K562 (cell line): ENCODE measurements around the gene SIGLEC6. TPM values are rescaled to one million over a fixed set of nuclear protein-coding genes. Genes with fewer than 3 reads are reported as not detected.

Experiments used
- CLOCK ChIP-seq: fragments of 250-450 bp; sonication (Bioruptor Pico); IDR thresholded peaks from 2 replicates; pipeline ENCODE4 v1.4.0; 2020; ENCODE audit warnings: mild to moderate bottlenecking, moderate library complexity, borderline replicate concordance
- HEY1 ChIP-seq: fragments of 250-450 bp; sonication (Bioruptor Pico); IDR thresholded peaks from 2 replicates; pipeline ENCODE4 v1.5.0; 2020; ENCODE audit warnings: mild to moderate bottlenecking, moderate library complexity, borderline replicate concordance
- JUND ChIP-seq, 2 experiments: IDR thresholded peaks; 2 replicates in 1 of 2; 3 replicates in 1 of 2; pipeline ENCODE4 v1.6.1; 2011; ENCODE audit warnings: borderline replicate concordance in 2 of 2, low read depth in 2 of 2, low read length in 2 of 2, improper control_type of control experiment in 1 of 2, missing biosample characterization in 1 of 2, missing genetic modification characterization in 1 of 2, missing genetic modification reagents in 1 of 2
- KLF13 ChIP-seq: fragments of 450-650 bp; IDR thresholded peaks from 2 replicates; pipeline ENCODE4 v1.6.1; 2016; ENCODE audit warnings: missing genetic modification characterization, low read depth, mild to moderate bottlenecking, missing compliant biosample characterization, moderate library complexity, borderline replicate concordance
- MAFK ChIP-seq: IDR thresholded peaks from 2 replicates; pipeline ENCODE4 v1.6.1; 2011; ENCODE audit warnings: low read length, improper control_type of control experiment
- MTA2 ChIP-seq: fragments of 450-650 bp; IDR thresholded peaks from 2 replicates; pipeline ENCODE4 v1.6.1; 2016; ENCODE audit warnings: low read depth
- POLR2A ChIP-seq: fragments of 450-650 bp; conservative IDR thresholded peaks from 2 replicates; pipeline ENCODE4 v1.6.1; 2016
- SAP30 ChIP-seq: fragments of 200-600 bp; sonication (generic); IDR thresholded peaks from 2 replicates; pipeline ENCODE4 v1.6.1; 2012; ENCODE audit warnings: borderline replicate concordance, low read depth, mild to moderate bottlenecking, moderate library complexity, low read length, control low read depth, inconsistent platforms; ENCODE audit not compliant: insufficient read depth, poor library complexity, severe bottlenecking
- SIN3B ChIP-seq: fragments of 450-650 bp; IDR thresholded peaks from 2 replicates; pipeline ENCODE4 v1.6.1; 2017; ENCODE audit warnings: low read depth, mild to moderate bottlenecking, moderate library complexity
- SPI1 ChIP-seq: IDR thresholded peaks from 2 replicates; pipeline ENCODE4 v1.6.1; 2011; ENCODE audit warnings: low read depth, low read length, control low read depth, borderline replicate concordance
- SREBF2 ChIP-seq: sonication (generic); formaldehyde crosslinking; IDR thresholded peaks from 2 replicates; pipeline ENCODE4 v1.4.0; 2020; ENCODE audit warnings: mild to moderate bottlenecking, missing genetic modification reagents
- STAT5B ChIP-seq: fragments of 250-450 bp; sonication (Bioruptor Pico); IDR thresholded peaks from 2 replicates; pipeline ENCODE4 v1.8.0; 2021; ENCODE audit warnings: mild to moderate bottlenecking, inconsistent platforms
- TEAD1 ChIP-seq, 2 experiments: fragments of 450-650 bp in 1 of 2; sonication (generic) in 1 of 2; formaldehyde crosslinking; IDR thresholded peaks; 2 replicates each; pipeline versions ENCODE4 v1.4.0 to v1.8.0; 2020 to 2022; ENCODE audit warnings: mild to moderate bottlenecking in 2 of 2, missing genetic modification reagents in 1 of 2
- TFE3 ChIP-seq: fragments of 450-650 bp; formaldehyde crosslinking; IDR thresholded peaks from 2 replicates; pipeline ENCODE4 v1.4.0; 2020; ENCODE audit warnings: mild to moderate bottlenecking, mixed read lengths
- TGIF2 ChIP-seq: sonication (generic); formaldehyde crosslinking; IDR thresholded peaks from 2 replicates; pipeline ENCODE4 v1.8.1; 2022; ENCODE audit warnings: mild to moderate bottlenecking, missing genetic modification reagents, moderate library complexity
- THAP7 ChIP-seq: fragments of 250-450 bp; sonication (Bioruptor Pico); IDR thresholded peaks from 2 replicates; pipeline ENCODE4 v1.5.0; 2021
- THRB ChIP-seq: fragments of 450-650 bp; formaldehyde crosslinking; conservative IDR thresholded peaks from 2 replicates; pipeline ENCODE4 v1.4.0; 2022; ENCODE audit warnings: mild to moderate bottlenecking, missing genetic modification characterization
- U2AF2 ChIP-seq: fragments of 200-400 bp; formaldehyde crosslinking; optimal IDR thresholded peaks from 2 replicates; pipeline ENCODE3; 2017; ENCODE audit warnings: low read depth, mild to moderate bottlenecking, low read length
- ZFP91 ChIP-seq: sonication (generic); formaldehyde crosslinking; IDR thresholded peaks from 2 replicates; pipeline ENCODE4 v1.8.0; 2022; ENCODE audit warnings: mild to moderate bottlenecking, missing genetic modification reagents
- ZNF124 ChIP-seq: sonication (generic); formaldehyde crosslinking; IDR thresholded peaks from 2 replicates; pipeline ENCODE4 v1.8.1; 2022; ENCODE audit warnings: missing genetic modification reagents
- ZZZ3 ChIP-seq: fragments of 450-650 bp; IDR thresholded peaks from 2 replicates; pipeline ENCODE4 v1.6.1; 2016; ENCODE audit warnings: antibody characterized with exemption, mild to moderate bottlenecking, moderate library complexity
- polyA plus RNA-seq, 8 experiments: library from polyadenylated mRNA; depleted of rRNA in 4 of 8; stranded (reverse) in 5 of 8; unstranded in 3 of 8; fragments of >200 nt; fragmentation: Nextera tagmentation in 2 of 8; fragmentation: Illumina TruSeq in 1 of 8; extraction: Ambion mirVana in 2 of 8; extraction: Trizol in 1 of 8; gene quantifications; 2 replicates each; pipeline versions ENCODE4 v1.2.1 to v1.2.3, GENCODE V29; 2011 to 2014; ENCODE audit warnings: inconsistent platforms in 1 of 8, missing spikeins in 1 of 8
- total RNA-seq, 7 experiments: library from RNA; depleted of rRNA in 6 of 7; stranded (reverse); fragments of >200 nt in 6 of 7; fragmentation: Illumina TruSeq in 2 of 7; extraction: Trizol in 2 of 7; gene quantifications; 2 replicates each; pipeline versions ENCODE4 v1.2.1 to v1.2.3, GENCODE V29; 2011 to 2021; ENCODE audit warnings: low replicate concordance in 1 of 7

Gene SIGLEC6
- total and polyA plus RNA-seq, 9 of the 15 experiments (the other 6 are each of a cell fraction or from before 2014, with no cell fraction given): 0.03 to 17.5 (median 0.71) TPM

- TF ChIP-seq TGIF2 (no peak), CLOCK (CRISPR knock-in tag) (no peak), SAP30 (no peak), STAT5B (no peak), MTA2 (no peak), HEY1 (0 out of 2 replicates have a peak, but pooled peaks have one; percentile 30), TFE3 (CRISPR knock-in tag) (no peak), JUND (IDR thresholded peaks at IDR 0.05; ENCODE audit: borderline replicate concordance, low read depth, low read length) (peak; percentile 78), JUND (tag; IDR thresholded peaks at IDR 0.05; ENCODE audit: borderline replicate concordance, low read depth, low read length) (no peak; the same call in 2 of the 3 replicates), TEAD1 (CRISPR knock-in tag; IDR thresholded peaks at IDR 0.05) (peak in 1 of 2 experiments; percentile 54; a peak in 1 of 4 replicates), U2AF2 (no peak), KLF13 (tag) (0 out of 2 replicates have a peak, but pooled peaks have one; percentile 22), SIN3B (no peak), SREBF2 (no peak), ZZZ3 (no peak), THRB (CRISPR knock-in tag) (no peak), ZNF124 (CRISPR knock-in tag) (no peak), POLR2A (no peak), ZFP91 (CRISPR knock-in tag) (no peak), MAFK (no peak; the same call in 1 of the 2 replicates), SPI1 (peak; percentile 32; the same call in 1 of the 2 replicates), THAP7 (CRISPR knock-in tag) (no peak)
Observed at GRCh38 chr19:51470966-51471365, 60.5 kb downstream of the SIGLEC6 start (continued).
